CD4-positive, CD25-positive, alpha-beta regulatory T cell (primary cell): ENCODE results near the gene KRTAP10-12. TPM values are rescaled to one million over a fixed set of nuclear protein-coding genes. Genes with fewer than 3 reads are reported as not detected.
"Not testable (repeated sequence)": the region's sequence is repeated elsewhere in the genome, so short reads cannot be mapped to it uniquely, and the experiment has no call there.

Source experiments
- ATAC-seq, 2 donors: fragments of 150-1000 bp; cut with Tn5 transposase; one replicate each; pipeline ENCODE4 v1.10.0; 2021; ENCODE audit warnings: low read depth in 2 of 2, moderate number of reproducible peaks in 2 of 2, moderate library complexity in 1 of 2
- DNase-seq, 3 donors: peaks; one replicate each; pipeline versions ENCODE4 v3.0.0 to v3.0.0-alpha.2; 2012 to 2022; ENCODE audit warnings: mixed read lengths in 1 of 3
- H3K27ac ChIP-seq: one replicate; pipeline ENCODE4 v1.7.0; 2013; ENCODE audit warnings: mild to moderate bottlenecking, low read length; ENCODE audit not compliant: insufficient read depth, poor library complexity, severe bottlenecking
- H3K27me3 ChIP-seq: one replicate; pipeline ENCODE4 v1.7.0; 2013; ENCODE audit warnings: low read length; ENCODE audit not compliant: control insufficient read depth, insufficient read depth
- H3K36me3 ChIP-seq: one replicate; pipeline ENCODE4 v1.7.0; 2013; ENCODE audit warnings: mild to moderate bottlenecking, low read length, moderate library complexity; ENCODE audit not compliant: control insufficient read depth, insufficient read depth
- H3K4me1 ChIP-seq: 2 replicates; pipeline ENCODE4 v1.7.0; 2013; ENCODE audit warnings: mild to moderate bottlenecking, low read length; ENCODE audit not compliant: insufficient read depth, control insufficient read depth, poor library complexity, severe bottlenecking
- H3K4me3 ChIP-seq: one replicate; pipeline ENCODE4 v1.7.0; 2013; ENCODE audit warnings: low read depth, mild to moderate bottlenecking, low read length, moderate library complexity
- H3K9me3 ChIP-seq, 2 experiments: 1 replicate in 1 of 2; 2 replicates in 1 of 2; pipeline ENCODE4 v1.7.0; 2013; ENCODE audit warnings: low read length in 2 of 2, mild to moderate bottlenecking in 1 of 2, moderate library complexity in 1 of 2; ENCODE audit not compliant: control insufficient read depth in 2 of 2
- H3K27ac Mint-ChIP-seq, 3 donors: one replicate each; pipeline ENCODE4 v1.8.0; 2020 to 2022; ENCODE audit warnings: mild to moderate bottlenecking in 3 of 3, mixed read lengths in 3 of 3, moderate library complexity in 2 of 3
- H3K27me3 Mint-ChIP-seq: one replicate; pipeline ENCODE4 v1.8.0; 2022; ENCODE audit warnings: mild to moderate bottlenecking, mixed read lengths
- H3K36me3 Mint-ChIP-seq: one replicate; pipeline ENCODE4 v1.8.0; 2020; ENCODE audit warnings: mixed read lengths
- H3K4me1 Mint-ChIP-seq, 4 donors: one replicate each; pipeline ENCODE4 v1.8.0; 2020 to 2022; ENCODE audit warnings: mixed read lengths in 4 of 4, mild to moderate bottlenecking in 1 of 4
- H3K4me3 Mint-ChIP-seq, 4 donors: one replicate each; pipeline ENCODE4 v1.8.0; 2020 to 2022; ENCODE audit warnings: mild to moderate bottlenecking in 4 of 4, mixed read lengths in 4 of 4, moderate library complexity in 3 of 4
- H3K9me3 Mint-ChIP-seq, 7 donors: one replicate each; pipeline ENCODE4 v1.8.0; 2020 to 2022; ENCODE audit warnings: mixed read lengths in 7 of 7, mild to moderate bottlenecking in 3 of 7, moderate library complexity in 2 of 7
- polyA plus RNA-seq, 4 donors: library from polyadenylated mRNA; unstranded; fragments of 300-500 nt; fragmentation: Illumina TruSeq; gene quantifications; one replicate each; pipeline ENCODE4 v1.2.3, GENCODE V29; 2021
- total RNA-seq: library from RNA; stranded (reverse); gene quantifications from one replicate; pipeline ENCODE4 v1.2.3, GENCODE V29; 2022

Gene KRTAP10-12
- total and polyA plus RNA-seq, 5 donors from 2014 or later = not detected

DNA sequence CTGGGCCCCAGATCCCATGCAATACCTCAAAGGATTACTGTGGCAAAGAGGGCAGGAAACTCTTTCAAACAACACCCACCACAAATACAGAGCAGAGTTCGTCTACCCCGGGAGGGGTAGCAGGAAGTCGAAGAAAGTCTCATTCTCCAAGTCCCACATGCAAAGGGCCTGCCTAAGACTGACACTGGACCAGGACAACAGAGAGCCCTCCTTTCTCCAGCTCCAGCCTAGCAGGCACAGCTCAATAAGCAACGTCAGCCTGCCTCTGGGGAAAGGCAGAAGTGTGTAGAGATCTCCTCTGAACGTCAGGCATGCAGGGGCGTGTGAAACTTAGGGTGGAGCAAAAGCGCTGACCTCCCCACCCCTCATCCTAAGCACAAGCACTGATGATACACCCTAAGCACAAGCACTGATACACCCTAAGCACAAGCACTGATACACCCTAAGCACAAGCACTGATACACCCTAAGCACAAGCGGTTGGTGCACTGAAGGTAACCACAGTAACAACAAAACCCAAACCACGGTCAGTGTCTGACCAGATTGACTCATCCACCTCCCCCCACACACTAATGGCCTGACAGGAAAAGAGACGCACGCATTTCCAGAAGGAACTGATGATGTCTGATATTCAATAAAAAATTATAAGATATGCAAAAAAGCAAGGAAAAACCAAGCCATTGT lies 37.9 kb upstream of the KRTAP10-12 start:
- Mint-ChIP-seq H3K27me3 (peaks cover 32% of the 10 kb centered on the region), H3K9me3 (peaks cover 0 to 39% (median 7%) of the 10 kb centered on the region in 7 donors), H3K36me3 (peaks cover 8% of the 10 kb centered on the region), H3K4me1 (peaks cover 11 to 41% (median 25%) of the 10 kb centered on the region in 4 donors), H3K4me3 (peak overlapping the region; percentile 22 to 85 (median 52)), H3K27ac (peak overlapping the region; percentile 69 to 95 (median 87))
- Histone ChIP-seq H3K27ac (no peak overlapping the region), H3K27me3 (peaks cover 3% of the 10 kb centered on the region), H3K9me3 (peaks cover 5 to 19% of the 10 kb centered on the region in 2 experiments), H3K4me3 (peak overlapping the region; percentile 26), H3K4me1 (peaks cover 24% of the 10 kb centered on the region), H3K36me3 (no peaks in the 10 kb centered on the region)
- DNase-seq = peak in 2 of 3 donors; percentile 13 to 56
- ATAC-seq = peak in 1 of 2 donors; percentile 32

DNA sequence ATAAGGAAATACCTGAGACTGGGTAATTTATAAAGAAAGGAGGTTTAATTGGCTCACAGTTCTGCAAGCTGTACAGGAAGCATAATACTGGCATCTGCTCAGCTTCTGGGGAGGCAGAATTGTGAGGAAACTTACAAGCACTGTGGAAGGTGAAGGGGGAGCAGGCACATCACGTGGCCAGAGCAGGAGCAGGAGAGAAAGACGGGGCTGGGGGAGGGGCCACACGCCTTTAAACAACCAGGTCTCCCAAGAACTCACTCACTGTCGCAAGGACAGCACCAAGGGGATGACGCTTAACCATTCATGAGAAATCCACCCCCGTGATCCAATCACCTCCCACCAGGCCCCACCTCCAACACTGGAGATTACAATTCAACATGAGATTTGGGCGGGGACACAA lies 35.4 kb upstream of the KRTAP10-12 start:
- peak overlapping the region in 1 of 3 donors; percentile 67 for H3K27ac Mint-ChIP-seq
- H3K9me3 Mint-ChIP-seq = peaks cover 0 to 29% (median 8%) of the 10 kb centered on the region in 7 donors
- not testable (repeated sequence) for DNase-seq, ATAC-seq, H3K4me3 Mint-ChIP-seq, H3K27ac ChIP-seq, H3K36me3 Mint-ChIP-seq, H3K27me3 ChIP-seq, H3K36me3 ChIP-seq, H3K4me3 ChIP-seq, H3K9me3 ChIP-seq
- H3K4me1 Mint-ChIP-seq = peaks cover 11 to 30% (median 24%) of the 10 kb centered on the region in 4 donors
- H3K27me3 Mint-ChIP-seq = peaks cover 38% of the 10 kb centered on the region
- peaks cover 24% of the 10 kb centered on the region for H3K4me1 ChIP-seq

DNA sequence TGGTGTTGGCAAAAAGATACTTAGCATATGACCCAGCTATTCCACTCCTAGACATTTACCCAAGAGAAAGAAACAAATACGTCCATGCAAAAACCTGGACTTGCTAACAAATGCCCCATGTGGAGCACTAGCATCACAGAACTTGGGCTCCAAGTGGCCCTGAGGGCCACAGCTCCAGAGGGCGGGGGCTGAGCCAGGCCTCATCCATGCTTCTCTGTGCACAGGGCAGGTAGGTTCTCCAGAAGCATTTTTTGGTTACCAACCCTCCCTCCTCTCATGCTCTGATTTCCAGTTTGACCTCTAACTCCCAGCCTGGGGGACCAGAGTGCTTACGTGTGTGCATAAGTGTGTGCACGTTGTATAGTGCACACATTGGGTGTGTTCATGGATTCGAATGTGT lies 32.3 kb upstream of the KRTAP10-12 start:
- H3K27me3 ChIP-seq = peaks cover 11% of the 10 kb centered on the region
- H3K27ac ChIP-seq = no peak overlapping the region
- H3K36me3 ChIP-seq = no peaks in the 10 kb centered on the region
- H3K4me3 ChIP-seq = no peak overlapping the region
- no peaks in the 10 kb centered on the region for H3K9me3 ChIP-seq
- Mint-ChIP-seq H3K4me3 (no peak overlapping the region), H3K4me1 (peaks cover 0 to 3% (median 0%) of the 10 kb centered on the region in 4 donors), H3K9me3 (peaks cover 0 to 19% (median 5%) of the 10 kb centered on the region in 7 donors), H3K36me3 (no peaks in the 10 kb centered on the region), H3K27ac (no peak overlapping the region), H3K27me3 (peaks cover 35% of the 10 kb centered on the region)
- no peak for DNase-seq
- ATAC-seq = no peak
- H3K4me1 ChIP-seq = no peaks in the 10 kb centered on the region

DNA sequence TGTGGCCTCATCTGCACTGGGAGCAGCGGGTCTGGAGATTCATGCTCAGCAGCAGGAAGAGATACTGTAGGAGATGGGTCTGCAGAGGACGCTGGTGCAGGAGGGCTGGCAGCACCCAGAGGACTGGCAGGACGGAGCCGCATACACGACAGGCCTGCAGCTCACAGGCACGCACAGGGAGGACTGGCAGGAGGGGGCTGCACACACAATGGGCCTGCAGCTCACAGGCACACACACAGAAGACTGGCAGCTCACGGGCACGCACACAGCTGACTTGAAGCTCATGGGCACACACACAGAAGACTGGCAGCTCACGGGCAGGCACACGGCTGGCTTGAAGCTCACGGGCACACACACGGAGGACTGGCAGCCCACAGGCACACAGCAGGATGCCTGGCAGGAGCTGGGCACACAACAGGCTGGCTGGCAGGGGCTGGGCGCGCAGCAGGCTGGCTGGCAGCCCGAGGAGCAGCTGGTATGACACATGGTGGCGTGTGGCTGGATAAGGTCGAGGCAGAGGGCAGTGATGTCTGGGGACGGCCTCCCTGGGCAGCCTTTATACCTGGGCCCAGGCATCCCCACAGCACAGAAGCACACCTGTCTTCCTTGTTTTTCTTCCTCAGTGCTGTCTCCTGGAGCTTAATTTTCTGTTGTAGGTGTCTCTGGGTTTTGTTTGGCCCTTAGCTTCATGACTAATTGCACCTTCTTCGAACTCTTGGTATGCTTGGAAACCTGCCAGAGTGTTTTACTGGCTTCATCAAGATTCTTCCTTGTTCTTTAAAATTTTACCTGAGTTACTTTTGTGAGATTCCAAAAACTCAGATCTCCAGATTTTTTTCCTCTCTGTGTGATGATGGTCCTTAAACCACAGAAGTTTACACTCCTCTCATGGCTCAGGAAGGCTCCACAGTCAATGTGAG lies 30.3 kb upstream of the KRTAP10-12 start, which contains the start of gene KRTAP12-2:
KRTAP12-2 (minus strand) TSS at position 527 of the 920 bp plus-strand sequence; CDS start at position 486, 41 bp downstream.
- DNase-seq (no peak), ATAC-seq (no peak)
- H3K27ac Mint-ChIP-seq = no peak within 1 kb of the TSS
- no peaks in the 10 kb centered on the region for H3K4me1 Mint-ChIP-seq
- no peaks in the 10 kb centered on the region for H3K36me3 ChIP-seq
- H3K4me3 Mint-ChIP-seq = no peak within 1 kb of the TSS
- H3K27me3 Mint-ChIP-seq = peaks cover 20% of the 10 kb centered on the region
- no peak within 1 kb of the TSS for H3K27ac ChIP-seq
- H3K27me3 ChIP-seq = peaks cover 9% of the 10 kb centered on the region
- H3K4me1 ChIP-seq = no peaks in the 10 kb centered on the region
- H3K9me3 Mint-ChIP-seq = peaks cover 0 to 22% (median 7%) of the 10 kb centered on the region in 7 donors
- H3K9me3 ChIP-seq = peaks cover 3 to 9% of the 10 kb centered on the region in 2 experiments
- no peaks in the 10 kb centered on the region for H3K36me3 Mint-ChIP-seq
- no peak within 1 kb of the TSS for H3K4me3 ChIP-seq

DNA sequence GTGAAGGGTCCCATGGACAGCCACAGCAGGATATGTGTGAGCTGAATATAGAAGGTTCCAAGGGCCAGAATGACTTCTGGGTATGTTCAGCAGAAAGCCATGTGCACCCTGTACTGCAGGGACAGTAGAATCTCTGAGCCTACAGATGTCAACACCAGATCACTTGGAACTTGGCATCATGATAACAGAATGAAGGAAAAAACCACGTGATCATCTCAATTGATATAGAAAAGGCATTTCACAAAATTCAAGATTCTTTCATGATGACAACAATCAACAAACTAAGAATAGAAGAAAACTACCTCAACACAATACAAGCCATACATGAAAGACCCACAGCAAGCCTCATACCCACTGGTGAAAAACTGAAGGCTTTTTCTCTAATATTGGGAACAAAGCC lies 29.4 kb upstream of the KRTAP10-12 start:
- DNase-seq (no peak), ATAC-seq (no peak)
- Mint-ChIP-seq H3K9me3 (peaks cover 0 to 25% (median 7%) of the 10 kb centered on the region in 7 donors), H3K36me3 (no peaks in the 10 kb centered on the region), H3K4me3 (no peak overlapping the region), H3K27me3 (peaks cover 21% of the 10 kb centered on the region), H3K4me1 (no peaks in the 10 kb centered on the region), H3K27ac (no peak overlapping the region)
- H3K27ac ChIP-seq = no peak overlapping the region
- H3K36me3 ChIP-seq = no peaks in the 10 kb centered on the region
- H3K9me3 ChIP-seq = peaks cover 10 to 18% of the 10 kb centered on the region in 2 experiments
- no peaks in the 10 kb centered on the region for H3K4me1 ChIP-seq
- no peak overlapping the region for H3K4me3 ChIP-seq
- H3K27me3 ChIP-seq = peaks cover 9% of the 10 kb centered on the region

DNA sequence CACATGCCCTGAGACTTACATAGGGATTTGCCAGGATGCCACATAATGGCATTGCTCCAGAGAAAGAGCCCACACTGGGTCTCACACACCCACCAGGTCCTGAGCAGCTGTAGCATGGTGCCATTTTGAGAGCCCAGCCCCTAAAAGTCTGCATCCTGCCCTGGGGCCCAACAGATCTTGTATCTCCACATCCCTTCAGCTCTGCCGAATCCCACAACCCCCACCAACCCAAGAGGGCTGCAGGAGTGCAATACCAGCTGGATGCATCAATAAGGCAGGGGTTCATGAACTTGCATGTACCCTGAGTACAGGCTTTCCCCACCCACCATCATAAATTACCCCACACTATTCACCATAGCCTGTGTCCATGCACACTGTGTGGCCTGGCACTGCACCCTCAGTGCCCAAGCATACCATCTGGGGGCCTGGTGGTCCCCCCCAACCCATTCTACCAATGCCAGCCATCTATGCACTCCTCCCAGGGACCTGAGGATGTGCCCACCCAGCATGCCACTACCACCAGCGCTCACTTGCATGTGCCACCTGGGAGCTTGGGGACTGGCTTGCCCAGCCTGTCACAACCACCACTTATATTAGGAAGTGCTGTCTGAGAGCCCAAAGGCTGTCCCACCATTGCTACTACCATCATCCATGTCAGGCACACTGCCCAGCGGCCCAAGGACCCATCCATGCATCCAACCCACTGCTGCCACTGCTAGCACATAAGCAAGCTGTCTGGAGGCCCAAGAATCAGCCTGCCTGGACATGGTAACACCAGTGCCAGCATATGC lies 26.1 kb upstream of the KRTAP10-12 start:
- ATAC-seq = no peak
- Histone ChIP-seq H3K36me3 (no peaks in the 10 kb centered on the region), H3K4me1 (no peaks in the 10 kb centered on the region), H3K27ac (no peak overlapping the region), H3K27me3 (peaks cover 9% of the 10 kb centered on the region), H3K9me3 (peaks cover 16 to 28% of the 10 kb centered on the region in 2 experiments), H3K4me3 (no peak overlapping the region)
- Mint-ChIP-seq H3K4me3 (no peak overlapping the region), H3K27ac (no peak overlapping the region), H3K27me3 (peaks cover 20% of the 10 kb centered on the region), H3K36me3 (no peaks in the 10 kb centered on the region), H3K9me3 (peaks cover 2 to 43% (median 11%) of the 10 kb centered on the region in 7 donors), H3K4me1 (no peaks in the 10 kb centered on the region)
- no peak for DNase-seq

DNA sequence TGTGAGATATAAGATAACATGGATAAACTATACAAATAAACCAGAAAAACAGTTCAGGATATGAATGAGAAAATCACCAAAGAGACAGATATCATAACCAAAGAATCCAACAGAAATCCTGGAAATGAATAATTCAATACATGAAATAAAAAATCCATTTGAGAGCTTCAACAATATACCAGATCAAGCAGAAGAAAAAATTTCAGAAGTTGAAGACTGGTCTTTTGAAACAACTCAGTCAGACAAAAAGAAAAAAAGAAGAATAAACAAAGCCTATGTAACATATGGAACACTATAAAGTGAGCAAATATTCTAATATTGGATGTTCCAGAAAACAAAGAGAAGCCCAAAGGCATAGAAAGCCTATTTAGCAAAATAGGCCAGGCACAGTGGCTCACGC lies 25.1 kb upstream of the KRTAP10-12 start:
- Mint-ChIP-seq H3K36me3 (no peaks in the 10 kb centered on the region), H3K27ac (no peak overlapping the region), H3K27me3 (peaks cover 25% of the 10 kb centered on the region), H3K4me3 (no peak overlapping the region), H3K9me3 (peaks cover 2 to 43% (median 11%) of the 10 kb centered on the region in 7 donors), H3K4me1 (no peaks in the 10 kb centered on the region)
- H3K9me3 ChIP-seq = peaks cover 16 to 28% of the 10 kb centered on the region in 2 experiments
- no peaks in the 10 kb centered on the region for H3K4me1 ChIP-seq
- ATAC-seq = no peak
- H3K4me3 ChIP-seq = no peak overlapping the region
- peaks cover 9% of the 10 kb centered on the region for H3K27me3 ChIP-seq
- no peaks in the 10 kb centered on the region for H3K36me3 ChIP-seq
- no peak for DNase-seq
- no peak overlapping the region for H3K27ac ChIP-seq
